Uterus (tissue), 4 donors: ENCODE data around the gene SPATA3. TPM values are rescaled to one million over a fixed set of nuclear protein-coding genes. Genes with fewer than 3 reads are reported as not detected.
A peak's percentile ranks its signal among the peaks of the same experiment; 100 is the strongest.

Source experiments
- DNase-seq, 2 donors: peaks; one replicate each; pipeline ENCODE4 v3.0.0-alpha.2; 2019 to 2020
- H3K27ac ChIP-seq, 2 donors: fragments of 200-600 bp; sonication (generic); 1 replicate in 1 of 2; 2 replicates in 1 of 2; pipeline ENCODE4 v1.5.1; 2016 to 2018
- H3K27me3 ChIP-seq, 2 donors: fragments of 200-600 bp; sonication (generic); one replicate each; pipeline ENCODE4 v1.5.1; 2018 to 2019; ENCODE audit warnings: control low read depth in 1 of 2
- H3K36me3 ChIP-seq, 2 donors: fragments of 200-600 bp; sonication (generic); one replicate each; pipeline ENCODE4 v1.5.1; 2019; ENCODE audit warnings: control low read depth in 1 of 2
- H3K4me1 ChIP-seq, 2 donors: fragments of 200-600 bp; sonication (generic); one replicate each; pipeline ENCODE4 v1.5.1; 2018 to 2019; ENCODE audit warnings: control low read depth in 1 of 2
- H3K4me3 ChIP-seq, 2 donors: fragments of 200-600 bp; sonication (generic); 1 replicate in 1 of 2; 2 replicates in 1 of 2; pipeline ENCODE4 v1.5.1; 2018 to 2019; ENCODE audit warnings: mild to moderate bottlenecking in 1 of 2
- H3K9me3 ChIP-seq, 2 donors: fragments of 200-600 bp; sonication (generic); one replicate each; pipeline ENCODE4 v1.5.1; 2019; ENCODE audit warnings: control low read depth in 1 of 2
- POLR2A ChIP-seq, 2 donors: fragments of 450-650 bp; IDR thresholded peaks; one replicate each; pipeline ENCODE4 v1.6.1; 2016; ENCODE audit warnings: antibody characterized with exemption in 2 of 2, mild to moderate bottlenecking in 1 of 2, moderate library complexity in 1 of 2
- intact Hi-C: fragments of 100-400 bp; cut with DNase I; formaldehyde crosslinking; loops from one replicate; pipeline ENCODE4 v1.15.1; 2023; ENCODE audit warnings: low total_unique reads
- total RNA-seq, 4 donors: library from RNA; depleted of rRNA in 3 of 4; stranded (reverse); fragments of >200 nt in 3 of 4; gene quantifications; one replicate each; pipeline versions ENCODE4 v1.1.0 to v1.2.4, GENCODE V29; 2014 to 2023
- TF ChIP-seq, protein P1 (sequence below), 4 experiments: fragments of 200-600 bp in 2 of 4; fragments of 450-650 bp in 2 of 4; sonication (generic) in 2 of 4; IDR thresholded peaks; one replicate each; pipeline ENCODE4 v1.5.1; 2016 to 2019; ENCODE audit warnings: antibody characterized with exemption in 4 of 4, mild to moderate bottlenecking in 2 of 4, moderate library complexity in 1 of 4
- donor health status: DM: yes; HTN: yes; CAD: no.

The SPATA3 gene
- total RNA-seq, 4 donors from 2014 or later, result not detected

DNA sequence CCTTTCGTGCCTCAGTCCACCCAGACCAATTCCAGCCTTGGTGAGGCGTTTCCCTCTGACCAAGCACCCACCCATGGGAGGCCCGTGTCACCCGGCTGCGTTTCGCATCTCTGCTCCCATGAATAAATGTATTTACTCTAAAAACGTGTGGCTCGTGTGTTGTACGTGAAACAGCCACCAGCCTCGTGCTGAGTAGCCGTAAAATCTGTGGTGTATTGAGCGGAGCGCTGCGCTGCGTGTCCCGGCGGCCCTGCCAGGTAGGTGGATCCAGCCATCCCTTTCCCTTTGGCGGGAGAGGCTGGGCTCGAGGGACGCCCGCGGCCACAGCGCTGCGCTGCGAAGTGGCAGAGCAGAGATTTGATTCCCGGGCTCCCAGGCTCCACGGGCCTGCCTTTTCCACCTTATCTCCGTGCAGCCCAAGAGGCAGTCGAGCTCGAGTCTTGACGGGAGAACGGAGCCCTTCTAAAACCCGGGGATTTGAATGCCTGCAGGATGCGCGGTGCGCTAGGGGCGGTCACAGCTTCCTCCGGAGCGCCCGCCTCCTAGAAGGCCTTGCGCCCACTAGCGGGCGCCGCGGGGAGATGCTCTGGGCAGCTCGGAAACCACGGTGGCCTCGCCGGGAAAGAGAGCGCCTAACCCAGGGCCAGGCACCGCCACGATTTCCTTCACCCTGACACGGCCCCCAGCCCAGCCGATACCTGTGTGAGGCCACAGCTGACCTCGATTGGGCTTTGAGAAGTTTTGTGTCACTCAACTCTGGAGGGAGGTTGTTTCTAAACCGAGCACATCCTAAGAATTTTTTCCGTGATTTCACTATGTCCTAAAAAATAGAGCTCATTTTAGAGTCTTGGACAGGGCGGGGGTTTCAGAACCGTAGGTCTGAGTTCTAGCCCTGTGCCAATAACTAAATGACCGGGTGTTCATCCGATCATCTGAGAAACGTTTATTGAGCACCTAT is 56.9 kb downstream of the SPATA3 start:
- H3K4me3 ChIP-seq, result peak overlapping the region; percentile 48 to 61
- no peaks in the 10 kb centered on the region for H3K27me3 ChIP-seq
- intact Hi-C loops, result no loop called here
- TF ChIP-seq POLR2A (IDR thresholded peaks at IDR 0.05), result no peak
- TF ChIP-seq, protein P1, sequence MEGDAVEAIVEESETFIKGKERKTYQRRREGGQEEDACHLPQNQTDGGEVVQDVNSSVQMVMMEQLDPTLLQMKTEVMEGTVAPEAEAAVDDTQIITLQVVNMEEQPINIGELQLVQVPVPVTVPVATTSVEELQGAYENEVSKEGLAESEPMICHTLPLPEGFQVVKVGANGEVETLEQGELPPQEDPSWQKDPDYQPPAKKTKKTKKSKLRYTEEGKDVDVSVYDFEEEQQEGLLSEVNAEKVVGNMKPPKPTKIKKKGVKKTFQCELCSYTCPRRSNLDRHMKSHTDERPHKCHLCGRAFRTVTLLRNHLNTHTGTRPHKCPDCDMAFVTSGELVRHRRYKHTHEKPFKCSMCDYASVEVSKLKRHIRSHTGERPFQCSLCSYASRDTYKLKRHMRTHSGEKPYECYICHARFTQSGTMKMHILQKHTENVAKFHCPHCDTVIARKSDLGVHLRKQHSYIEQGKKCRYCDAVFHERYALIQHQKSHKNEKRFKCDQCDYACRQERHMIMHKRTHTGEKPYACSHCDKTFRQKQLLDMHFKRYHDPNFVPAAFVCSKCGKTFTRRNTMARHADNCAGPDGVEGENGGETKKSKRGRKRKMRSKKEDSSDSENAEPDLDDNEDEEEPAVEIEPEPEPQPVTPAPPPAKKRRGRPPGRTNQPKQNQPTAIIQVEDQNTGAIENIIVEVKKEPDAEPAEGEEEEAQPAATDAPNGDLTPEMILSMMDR (IDR thresholded peaks at IDR 0.05), result peak; percentile 85 to 94 (median 90)
- H3K27ac ChIP-seq, result peak overlapping the region; percentile 57 to 66
- H3K36me3 ChIP-seq, result no peaks in the 10 kb centered on the region
- H3K4me1 ChIP-seq, result no peaks in the 10 kb centered on the region
- peak; percentile 68 to 79 for DNase-seq
- no peaks in the 10 kb centered on the region for H3K9me3 ChIP-seq

DNA sequence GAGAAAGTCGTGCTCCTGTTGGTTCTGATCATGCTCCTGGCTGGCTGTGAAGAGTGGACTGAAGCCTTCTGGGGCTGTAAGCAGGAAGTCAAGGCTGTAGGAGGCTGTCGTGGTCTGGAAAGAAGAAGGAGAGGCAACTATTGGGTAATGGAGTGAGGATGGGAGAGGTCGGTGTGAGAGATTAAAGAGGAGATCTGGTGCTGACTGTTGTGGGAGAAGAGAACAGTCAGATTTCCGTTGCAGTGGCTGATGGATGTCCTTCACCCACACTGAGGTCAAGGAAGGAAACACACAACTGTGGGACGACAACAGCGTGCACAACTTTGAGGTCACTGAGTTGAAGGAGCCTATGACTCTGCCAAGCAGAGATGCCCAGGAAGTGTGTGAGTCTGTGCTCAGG is 57.9 kb downstream of the SPATA3 start:
- Histone ChIP-seq H3K36me3 (no peaks in the 10 kb centered on the region), H3K9me3 (no peaks in the 10 kb centered on the region), H3K4me3 (no peak overlapping the region), H3K27ac (no peak overlapping the region), H3K4me1 (peaks cover 0 to 5% of the 10 kb centered on the region in 2 donors), H3K27me3 (no peaks in the 10 kb centered on the region)
- intact Hi-C loops, result no loop called here
- no peak for TF ChIP-seq POLR2A (IDR thresholded peaks at IDR 0.05)
- TF ChIP-seq, protein P1 (IDR thresholded peaks at IDR 0.05), result no peak
- DNase-seq, result no peak

DNA sequence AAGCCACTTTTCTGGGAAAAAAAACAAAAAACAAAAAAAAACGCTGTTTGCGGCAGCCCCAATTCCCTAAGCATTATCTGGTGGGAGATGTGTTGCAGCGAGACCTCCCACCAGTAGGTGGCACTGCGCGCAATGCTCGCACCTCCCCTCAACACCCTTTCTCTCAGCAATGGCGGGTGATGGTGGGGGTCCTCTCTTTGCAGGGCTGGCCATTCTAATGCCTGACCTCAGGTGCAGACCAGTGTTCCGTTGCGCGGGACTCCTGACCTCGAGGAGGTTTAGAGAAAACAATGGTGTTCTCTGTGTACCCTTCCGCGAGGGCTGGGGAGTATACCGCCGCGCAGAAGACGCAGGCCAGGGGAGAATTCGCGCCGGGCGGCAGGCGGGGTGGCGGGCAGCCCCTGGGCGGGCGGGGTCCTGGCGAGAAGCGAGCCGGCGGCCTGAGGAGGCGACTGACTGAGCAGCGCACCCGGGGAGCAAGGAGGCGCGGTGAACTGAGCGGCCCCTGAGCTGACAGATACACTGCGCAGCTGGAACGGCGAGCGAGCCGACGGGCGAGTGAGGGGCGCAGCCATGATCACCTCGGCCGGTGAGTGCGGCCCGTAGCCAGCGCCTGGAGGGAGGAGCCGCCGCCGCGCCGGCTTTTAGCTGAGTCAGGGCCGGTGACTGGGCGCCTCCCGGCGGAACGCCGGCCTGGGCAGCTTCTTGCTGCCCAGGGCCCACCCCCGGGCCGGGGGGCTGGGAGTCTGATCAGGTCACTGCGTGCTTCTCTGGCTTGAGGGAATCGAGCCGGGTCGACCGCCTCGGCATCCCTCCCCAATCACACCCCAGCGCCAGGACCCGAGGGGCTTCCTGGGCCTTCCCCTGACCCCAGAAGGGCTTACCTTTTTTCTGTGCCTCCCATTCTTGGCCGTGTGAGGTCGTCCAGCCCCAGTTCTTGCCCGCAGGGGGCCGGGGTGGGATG is 60.8 kb downstream of the SPATA3 start, which contains the start of gene PSMD1:
PSMD1 (plus strand) TSS at position 415 of the 964 bp plus-strand sequence; CDS start at position 574, 159 bp downstream.
- H3K27ac ChIP-seq, result peak within 1 kb of the TSS; percentile 92 to 95
- intact Hi-C loops, result no loop called here
- no peaks in the 10 kb centered on the region for H3K36me3 ChIP-seq
- peak; percentile 93 for DNase-seq
- H3K4me3 ChIP-seq, result peak within 1 kb of the TSS; percentile 97 to 99
- TF ChIP-seq POLR2A (IDR thresholded peaks at IDR 0.05), result peak in 1 of 2 donors; percentile 33
- TF ChIP-seq, protein P1 (IDR thresholded peaks at IDR 0.05), result peak; percentile 91 to 95 (median 94)
- H3K9me3 ChIP-seq, result no peaks in the 10 kb centered on the region
- no peaks in the 10 kb centered on the region for H3K27me3 ChIP-seq
- H3K4me1 ChIP-seq, result peaks cover 0 to 5% of the 10 kb centered on the region in 2 donors

DNA sequence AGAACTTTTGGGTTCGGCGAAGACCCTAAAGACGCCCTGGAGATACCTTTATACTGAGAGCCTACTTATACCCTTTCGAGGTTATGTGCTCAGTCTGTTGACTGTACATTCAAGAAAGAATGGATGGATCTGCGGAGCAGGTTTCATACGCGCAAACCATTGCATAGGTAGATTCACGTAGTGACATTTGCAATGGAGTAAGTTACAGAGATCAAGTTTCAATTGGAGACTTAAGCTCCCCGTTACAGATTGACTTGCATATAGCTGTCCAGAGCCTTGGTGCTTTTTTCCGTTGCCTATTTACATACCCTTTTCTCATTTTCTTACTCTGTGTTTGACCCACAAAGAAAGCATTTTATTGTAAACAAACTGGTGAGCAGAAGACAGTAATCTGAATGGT is 61.7 kb downstream of the SPATA3 start:
- Histone ChIP-seq H3K27ac (peak overlapping the region in 1 of 2 donors; percentile 95), H3K9me3 (no peaks in the 10 kb centered on the region)
- intact Hi-C loops, result no loop called here

More for the DNA sequence above, 61.7 kb downstream of the SPATA3 start:
- no peaks in the 10 kb centered on the region for H3K36me3 ChIP-seq
- peaks cover 0 to 5% of the 10 kb centered on the region in 2 donors for H3K4me1 ChIP-seq
- no peak for DNase-seq
- TF ChIP-seq, protein P1 (IDR thresholded peaks at IDR 0.05), result no peak
- no peak for TF ChIP-seq POLR2A (IDR thresholded peaks at IDR 0.05)
- H3K27me3 ChIP-seq, result no peaks in the 10 kb centered on the region
- H3K4me3 ChIP-seq, result peak overlapping the region; percentile 97 to 99

Other genes starting within 250 kb of the SPATA3 start
- 100 to 1,000 TPM in 1 of 4 donors, 10 to 100 TPM in 3; 33.8 to 301 (median 67.6) TPM for gene ITM2C, start 131.2 kb upstream of the SPATA3 start, total RNA-seq
- not detected for gene GPR55, start 70.9 kb upstream of the SPATA3 start, total RNA-seq
- gene C2orf72, start 41.4 kb downstream of the SPATA3 start, total RNA-seq, result under 1 TPM in 1 of 4 donors, not detected in 3; 0.55 TPM
- gene PSMD1, start 60.7 kb downstream of the SPATA3 start, total RNA-seq, result 10 to 100 TPM; 54.4 to 96.6 (median 68.6) TPM
- 1 to 10 TPM; 2.9 to 8.6 (median 4.0) TPM for gene HTR2B, start 128.9 kb downstream of the SPATA3 start, total RNA-seq
- gene ARMC9, start 202.5 kb downstream of the SPATA3 start, total RNA-seq, result 10 to 100 TPM; 16.8 to 47.6 (median 39.3) TPM